Islet of Langerhans (tissue), 1 donor: ENCODE results near the gene NUBP2.
A peak's percentile ranks its signal among the peaks of the same experiment; 100 is the strongest.

ENCODE experiments used
- FAIRE-seq: peaks from one replicate; lab custom pipeline; 2011; peaks lifted over from hg19 to GRCh38; lab: Jason Lieb, UNC

NUBP2 gene, protein sequence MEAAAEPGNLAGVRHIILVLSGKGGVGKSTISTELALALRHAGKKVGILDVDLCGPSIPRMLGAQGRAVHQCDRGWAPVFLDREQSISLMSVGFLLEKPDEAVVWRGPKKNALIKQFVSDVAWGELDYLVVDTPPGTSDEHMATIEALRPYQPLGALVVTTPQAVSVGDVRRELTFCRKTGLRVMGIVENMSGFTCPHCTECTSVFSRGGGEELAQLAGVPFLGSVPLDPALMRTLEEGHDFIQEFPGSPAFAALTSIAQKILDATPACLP

GRCh38 chr16:1782408-1783264 lies at the start of gene NUBP2, which contains the start of gene SPSB3:
NUBP2 (plus strand) TSS chr16:1782960; CDS start chr16:1783021, 61 bp downstream.
SPSB3 (minus strand) TSS chr16:1782571; CDS start chr16:1781483, 1,088 bp downstream.
- FAIRE-seq, result peak; percentile 98

- no peak for FAIRE-seq
Observed at GRCh38 chr16:1734123-1734522, 48.6 kb upstream of the NUBP2 start.

DNA sequence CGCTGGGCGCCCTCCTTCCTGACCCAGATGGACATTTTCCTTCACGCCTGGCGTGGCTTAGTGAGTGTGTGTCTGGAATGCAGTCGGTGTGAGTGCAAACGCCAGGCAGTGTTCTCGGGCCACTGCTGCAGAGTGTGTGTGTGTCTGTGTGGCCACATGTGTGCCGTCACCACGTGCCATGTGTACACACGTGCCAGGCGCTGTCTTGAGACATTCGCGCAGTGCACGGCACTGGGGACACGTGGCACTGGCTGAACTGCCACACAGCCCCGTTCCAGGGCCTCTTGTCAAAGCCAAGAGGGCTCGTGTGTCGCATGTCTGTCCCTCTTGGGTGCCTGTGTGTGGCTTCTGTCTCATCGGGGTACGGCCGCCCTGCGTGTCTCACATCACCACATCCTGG lies 47.9 kb upstream of the NUBP2 start:
- no peak for FAIRE-seq

DNA sequence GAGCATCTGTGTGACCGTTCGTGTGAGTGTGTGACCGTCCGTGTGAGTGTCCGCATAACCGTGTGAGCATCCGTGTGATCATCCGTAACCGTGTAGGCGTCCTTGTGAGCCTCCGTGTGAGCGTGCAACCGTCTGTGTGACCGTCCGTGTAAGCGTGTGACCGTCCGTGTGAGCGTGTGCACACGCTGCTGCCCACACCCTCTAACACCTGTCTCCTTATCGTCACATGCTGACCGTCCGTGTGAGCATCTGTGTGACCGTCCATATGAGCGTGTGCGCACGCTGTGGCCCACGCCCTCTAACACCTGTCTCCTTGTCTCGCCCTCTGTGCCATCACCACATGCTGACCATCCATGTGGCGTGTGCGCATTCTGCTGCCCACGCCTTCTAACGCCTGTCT lies 42.5 kb upstream of the NUBP2 start:
- no peak for FAIRE-seq

DNA sequence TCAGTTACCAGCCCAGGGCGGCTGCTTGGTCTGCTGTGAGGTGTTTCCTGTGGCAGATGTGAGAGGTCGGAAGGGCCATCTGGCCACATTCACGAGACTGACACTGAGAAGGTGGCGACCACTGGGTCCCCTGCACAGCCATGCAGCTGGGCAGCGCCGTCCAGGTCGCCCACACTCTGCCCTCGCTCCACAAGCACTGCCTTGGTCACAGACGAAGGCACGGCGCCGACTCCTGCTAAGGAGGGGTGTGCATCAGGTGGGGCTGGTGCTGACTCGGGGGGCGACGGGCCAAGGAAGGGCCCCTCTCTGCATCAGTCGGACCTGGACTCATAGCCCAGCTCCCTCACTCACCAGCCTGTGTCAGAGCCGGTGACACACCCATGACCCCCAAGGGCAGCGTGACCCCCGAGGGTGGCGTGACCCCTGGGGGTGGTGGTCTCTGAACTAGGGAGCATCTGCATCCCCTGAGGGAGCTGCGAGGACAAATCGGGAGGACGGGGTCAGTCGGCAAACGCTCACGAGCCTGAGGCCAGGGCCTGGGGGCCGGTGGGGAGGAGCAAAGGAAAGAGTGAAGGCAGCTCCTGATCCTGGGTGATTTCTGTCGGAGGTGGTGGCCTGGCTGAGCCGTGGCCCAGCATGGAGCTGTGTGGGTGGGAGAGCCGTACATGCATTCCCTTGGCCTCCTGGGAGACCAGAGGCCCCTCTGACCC lies 41.8 kb upstream of the NUBP2 start:
- no peak for FAIRE-seq

- no peak for FAIRE-seq
Observed at GRCh38 chr16:1741553-1742165, 41.1 kb upstream of the NUBP2 start.

- no peak for FAIRE-seq
Observed at GRCh38 chr16:1743376-1744337, 39.1 kb upstream of the NUBP2 start.

- no peak for FAIRE-seq
Observed at GRCh38 chr16:1744338-1744840, 38.4 kb upstream of the NUBP2 start.

DNA sequence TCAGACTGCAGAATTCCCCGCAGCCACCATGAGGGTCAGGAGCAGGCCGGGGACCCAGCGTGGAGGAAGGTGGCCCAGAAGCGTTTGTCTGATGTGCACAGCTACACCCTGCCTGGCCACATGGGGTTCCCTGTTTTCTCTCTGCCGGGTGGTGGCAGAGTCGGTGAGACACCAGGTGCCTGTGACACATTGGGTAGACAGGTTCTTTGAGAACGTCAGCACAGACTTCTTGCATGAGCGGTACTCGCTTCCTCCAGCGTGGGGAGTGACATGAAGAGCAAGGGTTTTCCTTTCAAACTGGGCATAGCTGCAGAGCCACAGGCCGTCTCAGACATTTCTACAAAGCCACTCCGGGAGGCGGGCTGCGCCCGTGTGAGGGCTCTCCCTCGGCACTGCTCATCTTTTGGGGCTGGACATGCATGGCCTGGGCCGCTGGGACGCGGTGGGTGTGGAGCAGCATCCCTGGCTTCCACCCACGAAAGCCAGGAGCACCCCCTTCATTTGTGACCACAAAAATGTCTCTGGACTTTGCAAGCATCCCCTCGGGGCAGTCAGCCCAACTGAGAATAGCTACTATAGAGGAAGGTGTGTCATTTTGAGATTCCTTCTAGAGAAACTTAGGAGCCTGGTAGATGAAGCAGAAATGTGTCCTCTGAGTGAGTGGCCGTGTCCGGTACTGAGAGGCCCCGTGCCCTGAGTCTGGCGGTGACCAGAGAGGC lies 37.4 kb upstream of the NUBP2 start:
- FAIRE-seq, result no peak

- FAIRE-seq, result no peak
Observed at GRCh38 chr16:1745900-1746692, 36.7 kb upstream of the NUBP2 start.

GRCh38 chr16:1746693-1747195 lies 36.0 kb upstream of the NUBP2 start:
- no peak for FAIRE-seq

DNA sequence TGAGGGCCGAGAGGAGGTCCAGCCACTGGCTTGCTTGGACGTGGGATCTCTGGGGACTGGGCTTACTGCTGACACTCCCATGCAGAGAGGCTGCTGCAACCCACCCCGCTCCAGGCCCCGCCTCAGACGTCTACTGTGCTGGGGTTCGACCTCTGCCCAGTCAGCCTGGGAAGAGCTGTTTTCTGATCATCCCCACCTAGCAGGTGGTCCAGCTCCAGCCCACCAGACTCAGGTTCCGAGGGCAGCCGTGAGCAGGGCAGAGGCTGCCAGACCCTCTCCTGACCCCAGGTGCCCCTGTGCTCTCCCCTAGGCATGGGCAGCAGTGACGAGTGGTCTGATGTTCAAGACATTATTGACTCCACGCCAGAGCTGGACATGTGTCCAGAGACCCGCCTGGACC lies 34.8 kb upstream of the NUBP2 start:
- no peak for FAIRE-seq

DNA sequence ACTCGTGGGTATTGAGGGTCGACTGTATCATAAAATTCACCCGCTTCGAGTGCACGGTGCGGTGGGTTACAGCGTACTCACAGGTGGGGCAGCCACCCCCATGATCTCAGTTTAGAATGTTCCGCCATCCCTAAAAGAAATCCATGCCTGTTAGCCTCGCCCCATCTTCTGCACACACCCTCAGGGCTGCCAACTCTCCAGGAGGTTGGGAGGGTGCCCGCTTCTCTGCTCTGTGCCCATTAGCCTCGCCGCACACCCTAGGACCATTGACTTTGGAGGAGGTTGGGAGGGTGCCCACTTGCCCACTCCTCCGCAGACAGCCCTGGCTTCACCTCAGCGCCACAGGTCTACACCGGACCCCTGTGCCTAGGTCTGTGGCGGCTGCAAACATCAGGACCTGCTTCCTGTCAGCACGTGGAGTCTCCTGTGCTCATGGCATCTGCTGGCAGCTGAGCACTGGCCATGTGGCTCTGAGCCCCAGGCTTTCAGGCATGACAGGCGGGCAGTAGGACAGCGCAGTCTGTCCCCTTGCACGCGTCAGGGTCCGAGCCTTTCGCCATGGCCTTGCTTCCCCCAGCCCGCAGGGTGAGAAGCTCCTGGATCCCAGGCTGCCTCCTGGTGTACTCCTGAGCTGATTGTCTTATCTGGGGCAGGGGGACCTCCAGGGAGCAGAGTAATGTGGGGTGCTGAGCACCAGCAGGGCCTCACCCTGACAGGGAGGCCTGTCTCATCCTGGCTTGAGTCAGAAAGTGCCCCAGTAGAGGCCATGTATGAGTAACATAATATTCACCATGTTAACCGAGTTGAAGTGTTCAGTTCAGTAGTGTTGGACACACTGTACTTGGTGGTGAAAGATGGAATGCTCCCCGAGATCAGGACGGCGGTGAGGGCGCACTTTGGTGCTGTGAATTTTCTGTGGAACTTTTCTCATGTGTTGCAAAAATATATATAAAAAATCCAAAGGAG lies 33.3 kb upstream of the NUBP2 start:
- no peak for FAIRE-seq

- FAIRE-seq, result no peak
Observed at GRCh38 chr16:1751946-1752345, 30.8 kb upstream of the NUBP2 start.

- no peak for FAIRE-seq
Observed at GRCh38 chr16:1752853-1753252, 29.9 kb upstream of the NUBP2 start.

- FAIRE-seq, result no peak
Observed at GRCh38 chr16:1754204-1754603, 28.6 kb upstream of the NUBP2 start.

DNA sequence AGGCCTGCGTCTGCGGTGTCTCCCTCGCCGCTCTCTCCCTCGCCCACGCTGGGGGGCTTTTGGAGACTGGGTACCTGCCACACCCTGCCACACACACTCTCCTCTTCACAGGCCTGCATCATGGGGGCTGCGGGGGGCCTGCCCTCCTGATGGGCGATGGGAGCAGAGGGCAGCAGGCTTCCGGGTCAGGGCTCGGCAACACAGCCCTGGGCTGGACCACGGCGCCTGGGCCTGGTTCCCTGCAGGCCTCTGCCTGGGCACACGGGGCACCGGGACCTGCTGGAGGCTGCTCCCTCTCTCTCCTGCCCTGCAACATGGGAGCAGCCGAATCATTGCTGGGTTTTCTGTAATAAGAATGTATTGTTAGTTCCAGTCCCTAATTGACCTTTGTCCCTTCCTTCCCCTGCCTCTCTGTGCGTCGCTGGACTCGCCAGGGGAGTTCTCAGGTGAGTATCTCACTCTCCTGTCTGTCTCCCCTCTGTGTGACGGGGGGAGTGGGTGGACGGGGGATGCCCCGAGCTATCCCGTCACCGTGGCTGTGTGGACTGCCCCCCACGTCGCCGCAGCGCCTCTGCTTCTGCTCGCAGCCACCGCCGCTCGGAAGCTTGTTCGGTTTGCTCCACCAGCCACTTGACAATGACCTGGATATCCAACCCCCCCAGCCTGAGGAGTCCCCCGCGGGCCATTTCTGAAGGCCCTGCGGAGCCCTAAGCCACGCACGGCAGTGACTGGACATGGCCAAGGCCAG lies 24.9 kb upstream of the NUBP2 start:
- no peak for FAIRE-seq
